Measurements from ENCODE around the gene GSTT4. TPM values are rescaled to one million over a fixed set of nuclear protein-coding genes. Genes with fewer than 3 reads are reported as not detected.
"Not testable (repeated sequence)": the region's sequence is repeated elsewhere in the genome, so short reads cannot be mapped to it uniquely, and the experiment has no call there.

Gene GSTT4
- total RNA-seq, 1 donor from 2014 or later, result not detected

DNA sequence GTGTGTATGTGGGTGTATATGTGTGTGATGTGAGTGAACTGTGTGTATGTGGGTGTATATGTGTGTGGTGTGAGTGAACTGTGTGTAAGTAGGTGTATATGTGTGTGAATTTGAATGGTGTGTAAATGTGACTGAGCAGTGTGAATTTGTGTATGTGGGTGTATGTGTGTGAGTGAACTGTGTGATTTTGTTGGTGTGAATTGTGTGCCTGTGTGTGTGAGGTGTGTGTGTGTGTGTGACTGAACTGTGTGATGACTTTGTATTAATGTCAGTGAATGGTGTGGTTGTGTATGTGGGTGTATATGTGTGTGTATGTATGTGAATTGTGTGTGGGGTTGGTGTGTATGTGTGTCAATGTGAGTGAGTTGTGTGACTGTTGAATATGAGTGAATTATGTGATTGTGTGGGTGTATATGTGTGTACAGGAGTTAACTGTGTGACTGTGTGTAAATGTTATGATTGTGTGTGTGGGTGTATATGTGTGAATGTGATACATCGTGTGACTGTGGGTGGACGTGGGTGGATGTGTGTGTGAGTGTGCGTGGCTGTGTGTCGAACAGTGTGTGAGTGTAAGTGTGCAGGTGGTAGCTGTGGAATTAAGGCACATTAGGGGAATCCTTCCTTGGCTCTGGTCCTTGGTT is 18.6 kb downstream of the GSTT4 start:
- not testable (repeated sequence) for DNase-seq

DNA sequence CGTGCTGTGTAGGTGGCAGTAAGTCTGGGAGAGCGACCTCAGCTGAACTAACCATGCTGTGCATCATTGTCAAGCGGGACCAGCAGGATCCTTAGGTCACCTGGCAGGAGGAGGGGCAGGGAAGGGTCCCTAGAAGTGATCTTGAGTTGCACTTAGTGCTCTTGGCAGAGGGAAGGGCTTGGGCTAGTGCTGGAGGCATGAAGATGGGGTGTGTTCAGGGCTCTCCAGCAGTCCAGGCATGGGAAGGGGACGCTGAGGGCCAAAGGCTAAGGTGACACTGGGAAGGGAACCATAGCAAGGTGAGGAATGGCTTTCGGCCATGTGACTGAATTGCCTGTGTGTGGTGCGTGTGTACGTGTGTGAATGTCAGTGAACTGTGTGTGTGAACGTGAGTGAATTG is 19.2 kb downstream of the GSTT4 start:
- DNase-seq, result not testable (repeated sequence)

DNA sequence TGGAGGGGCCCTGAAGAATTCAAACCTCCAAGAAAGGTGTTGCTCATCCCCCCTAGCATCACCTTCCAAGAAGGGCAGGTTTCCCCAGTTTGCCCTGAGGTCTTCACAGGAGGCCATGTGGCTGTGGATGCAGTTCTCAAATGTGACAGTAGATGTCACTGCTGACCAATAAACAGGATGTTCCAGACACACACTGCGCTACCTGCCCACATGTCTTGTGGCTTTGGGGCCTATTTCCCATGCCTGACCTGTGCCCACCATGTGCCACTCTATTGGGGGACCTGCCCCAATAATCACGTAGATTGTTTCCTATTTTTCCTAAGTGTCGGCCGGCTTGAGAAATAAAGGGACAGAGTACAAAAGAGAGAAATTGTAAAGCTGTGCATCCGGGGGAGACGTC is 20.8 kb downstream of the GSTT4 start:
- no peak for DNase-seq

DNA sequence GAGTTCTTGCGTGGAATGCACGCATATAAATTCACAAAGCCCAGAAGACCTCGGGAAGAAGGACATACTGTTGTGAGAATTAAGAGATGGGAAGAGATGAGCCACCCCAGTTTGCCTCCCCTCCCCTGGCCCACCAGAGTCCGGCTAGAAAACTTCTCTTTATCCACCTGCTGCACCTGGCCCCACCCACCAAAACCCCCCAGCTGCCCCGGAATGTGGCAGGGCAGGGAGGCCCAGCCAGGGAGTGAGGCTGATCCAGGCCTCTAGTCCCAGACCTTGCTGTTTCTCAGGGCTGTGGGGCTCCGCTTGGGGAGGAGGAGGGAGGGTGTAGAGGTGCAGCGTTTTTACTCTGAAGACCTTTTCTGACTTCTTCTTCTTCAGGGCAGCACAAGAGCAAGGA is 24.7 kb downstream of the GSTT4 start:
- not testable (repeated sequence) for DNase-seq

DNA sequence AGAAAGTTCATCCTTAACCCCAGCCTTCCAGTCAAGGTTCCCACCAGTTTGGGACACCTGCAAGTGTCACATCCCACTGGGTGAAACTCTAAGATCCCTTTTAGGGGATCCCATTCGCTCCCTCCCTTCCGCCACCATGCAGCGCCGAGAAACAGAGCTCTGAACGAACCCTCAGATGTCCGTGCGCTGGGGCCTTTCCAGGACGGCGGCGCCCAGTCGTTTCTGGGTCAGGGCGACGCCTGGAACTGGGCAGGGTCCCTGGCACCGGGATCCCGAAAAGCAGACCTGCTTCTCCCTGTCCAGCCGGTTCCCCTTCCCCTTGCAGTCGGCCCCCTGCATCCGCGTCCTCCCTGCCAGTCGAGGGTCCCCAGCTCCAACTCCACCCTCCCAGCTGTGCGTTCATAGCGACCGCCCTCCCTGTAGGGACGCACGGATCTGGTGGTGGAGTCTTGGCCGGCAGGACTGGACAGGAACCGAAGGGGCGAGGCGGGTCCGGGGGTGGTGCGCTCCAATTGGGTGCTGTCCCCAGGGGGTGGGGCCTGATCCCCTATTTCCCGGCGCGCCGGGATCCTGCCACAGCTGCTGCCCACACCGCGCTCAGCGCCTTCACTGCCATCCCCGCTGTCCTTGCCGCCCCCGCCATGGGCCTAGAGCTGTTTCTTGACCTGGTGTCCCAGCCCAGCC is 25.6 kb downstream of the GSTT4 start, which contains the start of gene GSTT2:
GSTT2 (plus strand) TSS at position 578 of the 684 bp plus-strand sequence.
- DNase-seq, result not testable (repeated sequence)

DNA sequence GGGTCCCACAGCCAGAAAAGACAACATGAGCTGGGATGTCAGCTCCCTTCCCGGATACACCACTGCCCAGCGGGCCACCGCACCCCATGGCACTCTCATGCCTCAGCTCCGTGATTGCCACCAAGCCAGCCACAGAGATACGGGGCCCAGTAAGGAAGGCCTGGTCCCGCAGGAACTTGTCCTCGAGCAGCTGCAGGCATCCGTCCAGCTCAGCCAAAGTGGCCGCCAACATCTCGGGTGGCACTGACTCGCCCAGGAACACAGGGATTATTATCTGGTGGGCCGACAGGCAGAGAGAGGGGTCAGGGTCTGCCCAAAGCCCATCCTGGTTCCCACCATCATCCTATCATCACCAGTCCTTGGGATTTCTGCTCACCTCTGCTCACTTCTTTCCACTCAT is 27.9 kb downstream of the GSTT4 start:
- DNase-seq, result not testable (repeated sequence)

DNA sequence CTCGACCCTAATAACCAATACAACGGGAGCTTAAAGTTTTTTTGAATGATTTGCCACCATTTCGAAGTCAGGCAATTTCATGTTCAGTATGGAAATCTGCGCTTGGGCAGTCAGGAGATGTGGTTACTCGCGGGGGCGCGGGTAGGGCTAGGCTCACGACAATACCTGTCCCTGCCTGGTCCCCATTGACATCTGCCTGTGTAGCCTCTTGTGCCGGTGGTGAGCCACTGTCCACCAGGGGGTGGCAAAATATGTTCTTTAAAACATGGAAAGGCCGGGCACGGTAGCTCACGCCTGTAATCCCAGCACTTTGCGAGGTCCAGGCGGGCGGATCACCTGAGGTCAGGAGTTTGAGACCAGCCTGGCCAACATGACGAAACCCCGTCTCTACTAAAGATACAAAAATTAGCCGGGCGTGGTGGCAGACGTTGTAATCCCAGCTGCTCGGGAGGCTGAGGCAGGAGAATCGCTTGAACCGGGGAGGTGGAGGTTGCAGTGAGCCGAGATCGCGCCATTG is 30.4 kb downstream of the GSTT4 start:
- not testable (repeated sequence) for DNase-seq

DNA sequence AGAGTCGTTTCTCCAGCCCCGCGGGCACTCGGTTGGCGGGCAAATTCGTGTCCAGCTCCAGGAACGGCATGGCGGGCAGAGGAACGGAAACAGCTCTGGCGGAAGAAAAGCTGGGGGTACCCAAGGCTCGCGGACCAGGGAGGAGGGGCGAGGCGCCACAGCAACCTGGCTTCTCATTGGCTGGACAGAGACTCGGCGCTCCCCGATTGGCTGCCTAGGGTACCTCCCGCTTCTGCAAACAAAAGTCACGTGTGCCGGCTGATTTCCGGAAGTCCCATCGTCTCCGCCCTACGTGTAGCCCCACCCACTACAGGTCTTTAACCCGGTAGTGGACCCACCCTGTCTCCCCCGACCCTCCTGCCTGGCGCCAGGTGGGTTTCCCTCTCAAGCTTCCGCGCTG is 30.9 kb downstream of the GSTT4 start, which contains the start of gene DDT:
DDT (minus strand) TSS at position 97 of the 400 bp plus-strand sequence; CDS start at position 70, 27 bp downstream.
- DNase-seq, result not testable (repeated sequence)

DNA sequence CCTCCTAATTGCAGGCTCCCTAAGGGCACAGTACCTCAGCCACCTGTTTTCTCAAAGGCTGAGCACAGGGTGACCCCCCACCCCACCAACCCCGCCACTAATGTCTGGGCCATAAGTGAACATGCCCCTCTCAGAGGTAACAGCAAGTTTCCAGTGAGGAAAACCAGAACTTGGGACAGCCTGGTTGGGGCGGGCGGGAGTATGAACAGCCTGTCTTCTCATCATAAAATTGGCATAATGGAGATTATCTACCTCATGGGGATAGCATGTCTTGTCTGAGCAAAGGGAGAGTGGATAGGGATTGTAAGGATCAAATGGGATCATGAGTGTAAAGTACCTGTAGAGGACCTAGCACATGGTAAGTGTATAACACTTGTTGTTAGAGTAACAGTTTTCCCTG is 33.3 kb downstream of the GSTT4 start:
- not testable (repeated sequence) for DNase-seq

DNA sequence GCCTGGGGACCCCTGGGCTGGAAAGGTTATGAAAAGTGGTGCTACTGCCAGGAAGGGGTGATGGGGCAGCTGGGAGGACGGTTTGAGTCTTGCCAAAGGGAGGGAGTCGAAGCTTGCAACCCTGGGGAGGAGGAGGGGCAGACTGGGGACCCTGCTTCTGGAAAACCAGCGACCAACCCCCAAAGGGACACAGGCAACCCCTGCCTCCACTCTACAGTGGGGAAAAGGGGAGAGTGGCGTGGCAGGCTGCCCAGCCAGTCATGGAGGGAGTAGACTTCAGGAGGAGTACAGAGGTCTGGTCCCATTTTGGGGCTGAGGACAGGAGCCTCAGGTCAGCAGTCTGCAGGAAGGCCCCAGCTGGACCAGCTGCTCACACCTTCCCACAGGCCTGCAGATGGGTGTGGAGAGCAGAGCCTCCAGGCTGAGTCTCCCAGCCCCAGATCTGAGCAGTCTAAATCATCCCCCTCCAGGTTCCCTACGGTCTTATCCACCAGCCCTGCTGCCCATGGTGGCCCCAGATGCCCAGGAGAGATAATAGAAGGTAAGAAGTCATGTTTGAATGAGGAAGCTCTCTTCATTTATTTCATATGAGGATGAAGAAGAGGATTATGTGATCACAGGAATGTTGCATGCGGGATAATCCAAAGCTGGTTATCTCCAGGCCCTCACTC is 34.3 kb downstream of the GSTT4 start:
- no peak for DNase-seq

DNA sequence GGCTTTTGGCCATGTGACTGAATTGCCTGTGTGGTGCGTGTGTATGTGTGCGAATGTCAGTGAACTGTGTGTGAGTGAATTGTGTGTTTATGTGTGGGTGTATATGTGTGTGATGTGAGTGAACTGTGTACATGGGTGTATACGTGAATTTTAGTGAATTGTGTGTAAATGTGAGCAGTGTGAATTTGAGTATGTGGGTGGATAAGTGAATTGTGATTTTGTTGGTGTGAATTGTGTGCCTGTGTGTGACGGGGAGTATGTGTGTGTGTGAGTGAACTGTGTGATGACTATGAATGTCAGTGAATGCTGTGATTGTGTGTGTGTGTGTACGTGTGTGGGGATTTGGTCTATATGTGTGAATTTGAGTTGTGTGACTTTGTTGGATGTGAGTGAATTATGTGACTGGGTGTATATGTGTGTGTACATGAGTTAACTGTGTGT is 35.0 kb downstream of the GSTT4 start:
- no peak for DNase-seq

DNA sequence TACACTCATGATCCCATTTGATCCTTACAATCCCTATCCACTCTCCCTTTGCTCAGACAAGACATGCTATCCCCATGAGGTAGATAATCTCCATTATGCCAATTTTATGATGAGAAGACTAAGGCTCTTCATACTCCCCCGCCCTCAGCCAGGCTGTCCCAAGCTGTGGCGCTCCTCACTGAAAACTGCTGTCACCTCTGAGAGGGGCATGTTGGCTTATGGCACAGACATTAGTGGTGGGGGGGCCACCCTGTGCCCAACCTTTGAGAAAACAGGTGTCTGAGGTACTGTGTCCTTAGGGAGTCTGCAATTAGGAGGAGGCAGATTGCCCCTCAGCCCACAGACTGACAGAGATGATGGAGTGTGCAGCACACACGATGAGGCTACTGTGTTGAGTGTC is 36.2 kb downstream of the GSTT4 start:
- no peak for DNase-seq

DNA sequence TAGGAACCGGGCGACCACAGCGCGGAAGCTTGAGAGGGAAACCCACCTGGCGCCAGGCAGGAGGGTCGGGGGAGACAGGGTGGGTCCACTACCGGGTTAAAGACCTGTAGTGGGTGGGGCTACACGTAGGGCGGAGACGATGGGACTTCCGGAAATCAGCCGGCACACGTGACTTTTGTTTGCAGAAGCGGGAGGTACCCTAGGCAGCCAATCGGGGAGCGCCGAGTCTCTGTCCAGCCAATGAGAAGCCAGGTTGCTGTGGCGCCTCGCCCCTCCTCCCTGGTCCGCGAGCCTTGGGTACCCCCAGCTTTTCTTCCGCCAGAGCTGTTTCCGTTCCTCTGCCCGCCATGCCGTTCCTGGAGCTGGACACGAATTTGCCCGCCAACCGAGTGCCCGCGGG is 38.7 kb downstream of the GSTT4 start, which contains the start of gene DDTL:
DDTL (plus strand) TSS at position 321 of the 400 bp plus-strand sequence; CDS start at position 348, 27 bp downstream.
- DNase-seq, result not testable (repeated sequence)

DNA sequence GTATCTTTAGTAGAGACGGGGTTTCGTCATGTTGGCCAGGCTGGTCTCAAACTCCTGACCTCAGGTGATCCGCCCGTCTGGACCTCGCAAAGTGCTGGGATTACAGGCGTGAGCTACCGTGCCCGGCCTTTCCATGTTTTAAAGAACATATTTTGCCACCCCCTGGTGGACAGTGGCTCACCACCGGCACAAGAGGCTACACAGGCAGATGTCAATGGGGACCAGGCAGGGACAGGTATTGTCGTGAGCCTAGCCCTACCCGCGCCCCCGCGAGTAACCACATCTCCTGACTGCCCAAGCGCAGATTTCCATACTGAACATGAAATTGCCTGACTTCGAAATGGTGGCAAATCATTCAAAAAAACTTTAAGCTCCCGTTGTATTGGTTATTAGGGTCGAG is 39.2 kb downstream of the GSTT4 start:
- DNase-seq, result not testable (repeated sequence)

DNA sequence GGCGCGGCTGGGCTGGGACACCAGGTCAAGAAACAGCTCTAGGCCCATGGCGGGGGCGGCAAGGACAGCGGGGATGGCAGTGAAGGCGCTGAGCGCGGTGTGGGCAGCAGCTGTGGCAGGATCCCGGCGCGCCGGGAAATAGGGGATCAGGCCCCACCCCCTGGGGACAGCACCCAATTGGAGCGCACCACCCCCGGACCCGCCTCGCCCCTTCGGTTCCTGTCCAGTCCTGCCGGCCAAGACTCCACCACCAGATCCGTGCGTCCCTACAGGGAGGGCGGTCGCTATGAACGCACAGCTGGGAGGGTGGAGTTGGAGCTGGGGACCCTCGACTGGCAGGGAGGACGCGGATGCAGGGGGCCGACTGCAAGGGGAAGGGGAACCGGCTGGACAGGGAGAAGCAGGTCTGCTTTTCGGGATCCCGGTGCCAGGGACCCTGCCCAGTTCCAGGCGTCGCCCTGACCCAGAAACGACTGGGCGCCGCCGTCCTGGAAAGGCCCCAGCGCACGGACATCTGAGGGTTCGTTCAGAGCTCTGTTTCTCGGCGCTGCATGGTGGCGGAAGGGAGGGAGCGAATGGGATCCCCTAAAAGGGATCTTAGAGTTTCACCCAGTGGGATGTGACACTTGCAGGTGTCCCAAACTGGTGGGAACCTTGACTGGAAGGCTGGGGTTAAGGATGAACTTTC is 44.0 kb downstream of the GSTT4 start, which contains the start of gene GSTT2B:
GSTT2B (minus strand) TSS at position 112 of the 688 bp plus-strand sequence; CDS start at position 48, 64 bp downstream.
- DNase-seq, result not testable (repeated sequence)

DNA sequence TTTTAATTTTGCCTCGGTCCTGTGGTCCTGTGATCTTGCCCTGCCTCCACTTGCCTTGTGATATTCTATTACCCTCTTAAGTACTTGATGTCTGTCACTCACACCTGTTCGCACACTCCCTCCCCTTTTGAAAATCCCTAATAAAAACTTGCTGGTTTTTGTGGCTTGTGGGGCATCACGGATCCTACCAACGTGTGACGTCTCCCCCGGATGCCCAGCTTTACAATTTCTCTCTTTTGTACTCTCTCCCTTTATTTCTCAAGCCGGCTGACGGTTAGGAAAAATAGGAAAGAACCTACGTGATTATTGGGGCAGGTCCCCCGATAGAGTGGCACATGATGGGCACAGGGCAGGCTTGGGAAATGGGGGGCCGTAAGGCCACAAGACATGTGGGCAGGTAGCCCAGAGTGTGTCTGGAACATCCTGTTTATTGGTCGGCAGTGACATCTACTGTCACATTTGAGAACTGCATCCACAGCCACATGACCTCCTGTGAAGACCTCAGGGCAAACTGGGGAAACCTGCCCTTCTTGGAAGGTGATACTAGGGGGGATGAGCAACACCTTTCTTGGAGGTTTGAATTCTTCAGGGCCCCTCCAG is 48.9 kb downstream of the GSTT4 start:
- DNase-seq, result peak; percentile 90

DNA sequence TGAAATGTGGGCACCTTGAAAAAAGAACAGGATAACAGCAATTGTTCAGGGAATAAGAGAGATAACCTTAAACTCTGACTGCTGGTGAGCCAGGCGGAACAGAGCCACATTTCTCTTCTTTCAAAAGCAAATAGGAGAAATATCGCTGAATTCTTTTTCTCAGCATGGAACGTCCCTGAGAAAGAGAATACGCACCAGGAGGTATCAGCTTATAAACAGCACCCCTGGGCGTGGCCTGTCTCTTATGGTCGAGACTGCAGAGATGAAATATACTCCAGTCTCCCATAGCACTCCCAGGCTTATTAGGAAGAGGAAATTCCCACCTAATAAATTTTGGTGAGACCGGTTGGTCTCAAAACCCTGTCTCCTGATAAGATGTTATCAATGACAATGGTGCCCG is 49.4 kb downstream of the GSTT4 start:
- DNase-seq, result not testable (repeated sequence)

DNA sequence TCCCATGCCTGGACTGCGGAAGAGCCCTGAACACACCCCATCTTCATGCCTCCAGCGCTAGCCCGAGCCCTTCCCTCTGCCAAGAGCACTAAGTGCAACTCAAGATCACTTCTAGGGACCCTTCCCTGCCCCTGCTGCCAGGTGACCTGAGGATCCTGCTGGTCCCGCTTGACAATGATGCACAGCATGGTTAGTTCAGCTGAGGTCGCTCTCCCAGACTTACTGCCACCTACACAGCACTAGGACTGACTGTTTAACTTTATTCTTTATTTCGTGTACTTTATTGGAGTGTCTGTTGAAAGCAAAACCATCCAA is 50.3 kb downstream of the GSTT4 start:
- DNase-seq, result not testable (repeated sequence)

DNA sequence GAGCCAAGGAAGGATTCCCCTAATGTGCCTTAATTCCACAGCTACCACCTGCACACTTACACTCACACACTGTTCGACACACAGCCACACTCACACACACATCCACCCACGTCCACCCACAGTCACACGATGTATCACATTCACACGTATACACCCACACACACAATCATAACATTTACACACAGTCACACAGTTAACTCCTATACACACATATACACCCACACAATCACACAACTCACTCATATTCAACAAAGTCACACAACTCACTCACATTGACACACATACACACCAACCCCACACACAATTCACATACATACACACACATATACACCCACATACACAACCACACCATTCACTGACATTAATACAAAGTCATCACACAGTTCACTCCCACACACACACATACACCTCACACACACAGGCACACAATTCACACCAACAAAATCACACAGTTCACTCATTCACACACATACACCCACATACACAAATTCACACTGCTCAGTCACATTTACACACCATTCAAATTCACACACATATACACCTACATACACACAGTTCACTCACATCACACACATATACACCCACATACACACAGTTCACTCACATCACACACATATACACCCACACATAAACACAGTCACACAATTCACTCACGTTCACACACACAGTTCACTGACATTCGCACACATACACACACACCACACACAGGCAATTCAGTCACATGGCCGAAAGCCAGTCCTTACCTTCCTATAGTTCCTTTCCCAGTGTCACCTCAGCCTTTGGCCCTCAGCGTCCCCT is 50.9 kb downstream of the GSTT4 start:
- not testable (repeated sequence) for DNase-seq

DNA sequence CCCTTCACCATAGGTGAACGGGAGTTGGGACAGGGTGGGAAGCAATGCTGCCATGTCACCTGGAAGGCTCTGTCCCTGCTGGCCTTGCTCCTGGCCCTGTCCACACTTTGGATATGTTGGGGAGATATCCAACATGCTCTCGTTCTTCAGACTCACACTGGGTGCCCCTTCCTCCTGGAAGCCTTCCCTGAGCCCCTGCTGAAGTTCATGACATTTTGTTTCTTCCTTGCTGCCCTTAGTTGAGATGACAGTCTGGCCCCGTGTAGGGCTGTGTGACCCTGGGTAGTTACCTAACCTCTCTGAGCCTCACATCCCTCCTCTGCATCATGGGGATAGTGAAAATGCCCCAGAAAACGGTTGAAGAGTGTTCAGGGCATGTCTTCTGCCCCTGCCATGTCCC is 51.8 kb downstream of the GSTT4 start:
- DNase-seq, result not testable (repeated sequence)

Measured in tongue (tissue), 2 donors.